ENCODE results near the gene GLRA3. TPM values are rescaled to one million over a fixed set of nuclear protein-coding genes. Genes with fewer than 3 reads are reported as not detected.

GLRA3 gene
- total and polyA plus RNA-seq, 2 experiments from 2014 or later: 0.03 to 0.19 TPM

GRCh38 chr4:174808119-174808518 is 20.9 kb downstream of the GLRA3 start:
- no peak overlapping the region for H3K27ac Mint-ChIP-seq
- Histone ChIP-seq H3F3A (replicated peaks; ENCODE audit: low read depth) (no peaks in the 10 kb centered on the region), H3K79me2 (replicated peaks; ENCODE audit: insufficient read depth) (no peaks in the 10 kb centered on the region), H4K20me1 (replicated peaks; ENCODE audit: insufficient read depth) (no peaks in the 10 kb centered on the region), H3K27me3 (ENCODE audit: insufficient read depth) (no peaks in the 10 kb centered on the region), H2AFZ (no peak overlapping the region), H3K27ac (ENCODE audit: low read depth) (no peak overlapping the region), H3K4me3 (no peak overlapping the region), H3K36me3 (ENCODE audit: insufficient read depth) (no peaks in the 10 kb centered on the region), H3K4me2 (no peak overlapping the region), H3K9me2 (ENCODE audit: insufficient read depth) (no peaks in the 10 kb centered on the region), H3K4me1 (ENCODE audit: insufficient read depth) (peaks cover 13% of the 10 kb centered on the region)
- no peaks in the 10 kb centered on the region for H3K9me3 Mint-ChIP-seq
- no peak for TF ChIP-seq JUNB (IDR thresholded peaks at IDR 0.05; ENCODE audit: unreplicated experiment)
- no peak for TF ChIP-seq ZNF462 (CRISPR knock-in tag; IDR thresholded peaks at IDR 0.05)
- no peak for TF ChIP-seq CREB1 (CRISPR knock-in tag; IDR thresholded peaks at IDR 0.05; ENCODE audit: low read depth)
- TF ChIP-seq ZNF331 (CRISPR knock-in tag; IDR thresholded peaks at IDR 0.05; ENCODE audit: low read depth): no peak
- no peak for TF ChIP-seq REST (IDR thresholded peaks at IDR 0.05; ENCODE audit: unreplicated experiment)
- no peak for TF ChIP-seq EZH2 (IDR thresholded peaks at IDR 0.05; ENCODE audit: low read depth, unreplicated experiment)
- no peak for TF ChIP-seq STAT1 (IDR thresholded peaks at IDR 0.05; ENCODE audit: unreplicated experiment)
- no peak for TF ChIP-seq CTCF (conservative IDR thresholded peaks at IDR 0.05; ENCODE audit: low read depth in 2 of 2)
- TF ChIP-seq ZNF114 (CRISPR knock-in tag; IDR thresholded peaks at IDR 0.05): no peak
- TF ChIP-seq POLR2AphosphoS5 (IDR thresholded peaks at IDR 0.05; ENCODE audit: low read depth): no peak
- no peak for TF ChIP-seq ETS1 (IDR thresholded peaks at IDR 0.05)
- TF ChIP-seq EZH2phosphoT487 (IDR thresholded peaks at IDR 0.05; ENCODE audit: unreplicated experiment): no peak
- no peak for TF ChIP-seq NANOG (IDR thresholded peaks at IDR 0.05; ENCODE audit: borderline replicate concordance)
- no peak overlapping the region for H3K4me3 Mint-ChIP-seq
- no peaks in the 10 kb centered on the region for H3K27me3 Mint-ChIP-seq (ENCODE audit: insufficient read depth, low read depth, poor library complexity)
- DNase-seq (ENCODE audit: low spot score) (no peak), ATAC-seq (no peak)
- no peaks in the 10 kb centered on the region for H3K36me3 Mint-ChIP-seq (ENCODE audit: low read depth)
- peaks cover 24% of the 10 kb centered on the region for H3K4me1 Mint-ChIP-seq

Data from GM23338 (cell line).